Measurements from ENCODE around the gene FOXO6.

GRCh38 chr1:41330588-41331545, 30.4 kb upstream of the FOXO6 start:
- TF ChIP-seq CTCF (conservative IDR thresholded peaks at IDR 0.05; ENCODE audit: low read depth in 2 of 2), result peak; percentile 55 to 80
- no peak for TF ChIP-seq EZH2 (IDR thresholded peaks at IDR 0.05; ENCODE audit: low read depth, unreplicated experiment)
- no peak for TF ChIP-seq POLR2AphosphoS5 (IDR thresholded peaks at IDR 0.05; ENCODE audit: low read depth)
- no peak for TF ChIP-seq ETS1 (IDR thresholded peaks at IDR 0.05)
- no peak for TF ChIP-seq EZH2phosphoT487 (IDR thresholded peaks at IDR 0.05; ENCODE audit: unreplicated experiment)
- no peak for TF ChIP-seq REST (IDR thresholded peaks at IDR 0.05; ENCODE audit: unreplicated experiment)
- TF ChIP-seq CREB1 (CRISPR knock-in tag; IDR thresholded peaks at IDR 0.05; ENCODE audit: low read depth), result no peak
